Measurements from ENCODE around the gene STK32B.
"Not testable (repeated sequence)": the region's sequence is repeated elsewhere in the genome, so short reads cannot be mapped to it uniquely, and the experiment has no call there.

STK32B gene

DNA sequence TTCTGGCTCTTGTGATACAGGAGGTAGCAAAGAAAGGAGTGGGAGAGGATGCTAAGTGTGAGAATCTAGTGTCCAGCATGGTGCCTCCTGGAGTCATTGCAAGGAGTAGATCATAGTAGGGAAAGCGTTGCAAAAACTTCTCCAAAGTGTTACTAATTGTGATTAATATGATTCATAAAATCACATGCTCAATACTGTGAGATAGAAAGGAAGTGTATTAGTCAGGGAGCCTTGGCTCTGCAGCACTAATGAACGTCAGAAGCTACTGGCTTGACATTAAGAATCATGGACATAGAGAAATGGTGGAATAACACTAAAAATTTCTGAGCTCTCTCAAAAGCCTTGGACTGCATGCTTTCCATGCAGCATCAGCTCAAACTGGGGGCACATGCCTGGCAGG, 358.0 kb downstream of the STK32B start:
- DNase-seq: peak; percentile 31

DNA sequence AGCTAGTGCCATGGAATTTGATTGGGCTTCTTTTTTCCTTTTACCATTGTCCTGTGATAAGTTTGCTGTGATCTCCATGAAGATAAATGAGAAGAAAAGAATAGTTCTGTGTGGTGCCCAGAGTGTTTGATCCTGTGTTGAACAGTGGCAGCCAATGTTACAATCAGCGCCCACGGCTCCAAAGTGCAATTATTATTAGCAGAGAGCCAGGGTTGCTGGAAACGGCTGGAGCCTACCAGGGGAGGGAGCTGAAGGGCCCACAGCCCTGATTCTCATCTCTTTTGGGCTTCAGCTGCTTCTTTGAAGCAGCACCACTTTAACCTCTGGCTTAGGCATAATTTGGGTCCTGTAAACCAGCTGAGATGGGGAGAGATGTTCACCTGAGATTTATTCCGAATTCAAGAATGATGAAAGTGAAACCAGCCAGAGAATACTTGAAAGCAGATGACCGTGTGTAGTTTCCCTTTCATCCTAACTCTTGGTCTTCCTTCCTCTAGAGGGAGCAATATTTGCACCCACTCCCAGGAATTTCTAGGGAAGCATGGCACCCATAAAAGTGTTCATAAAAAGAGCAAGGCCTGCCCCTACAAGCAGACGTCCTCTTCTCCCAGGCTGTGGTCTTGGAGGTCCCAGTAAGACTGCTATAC, 358.8 kb downstream of the STK32B start:
- peak; percentile 16 for DNase-seq

DNA sequence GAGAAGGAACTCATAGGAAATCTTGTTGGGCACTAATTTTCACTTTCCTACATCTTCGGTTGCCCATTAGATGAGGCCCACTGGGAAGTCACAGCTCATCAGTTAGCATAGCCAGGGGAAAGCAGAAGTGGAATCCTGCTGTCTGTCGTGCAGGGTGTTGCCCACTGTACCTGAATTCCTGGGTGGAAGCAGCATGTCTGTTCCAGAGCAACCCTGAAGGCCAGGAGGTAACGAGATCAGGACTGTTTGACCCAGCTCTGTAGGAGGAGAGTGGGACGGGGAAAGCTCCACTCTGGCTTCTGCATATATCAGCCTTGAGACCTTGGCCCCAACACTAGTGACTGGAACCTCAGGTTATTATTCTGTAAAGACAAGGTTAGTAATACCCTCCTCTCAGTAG, 361.0 kb downstream of the STK32B start:
- DNase-seq: no peak

DNA sequence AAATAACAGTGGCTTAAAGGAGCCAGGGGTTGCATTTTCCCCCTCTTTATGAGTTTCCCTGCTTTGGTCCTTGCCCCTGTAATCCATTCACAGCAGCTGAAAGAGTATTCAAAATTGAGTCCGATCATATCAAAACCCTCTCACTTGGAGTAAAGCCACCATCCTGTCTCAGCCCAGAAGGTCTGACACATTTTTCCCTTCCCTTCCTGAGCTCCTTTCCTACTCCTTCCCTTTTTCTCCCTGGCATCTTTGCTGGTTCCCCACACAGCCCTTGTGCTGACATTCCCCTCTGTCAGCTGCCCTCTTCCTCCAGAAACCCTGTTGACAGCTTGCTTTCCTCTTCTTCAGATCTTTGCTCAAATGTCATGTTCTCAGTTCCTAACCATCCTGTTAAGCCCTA, 361.5 kb downstream of the STK32B start:
- DNase-seq: no peak

DNA sequence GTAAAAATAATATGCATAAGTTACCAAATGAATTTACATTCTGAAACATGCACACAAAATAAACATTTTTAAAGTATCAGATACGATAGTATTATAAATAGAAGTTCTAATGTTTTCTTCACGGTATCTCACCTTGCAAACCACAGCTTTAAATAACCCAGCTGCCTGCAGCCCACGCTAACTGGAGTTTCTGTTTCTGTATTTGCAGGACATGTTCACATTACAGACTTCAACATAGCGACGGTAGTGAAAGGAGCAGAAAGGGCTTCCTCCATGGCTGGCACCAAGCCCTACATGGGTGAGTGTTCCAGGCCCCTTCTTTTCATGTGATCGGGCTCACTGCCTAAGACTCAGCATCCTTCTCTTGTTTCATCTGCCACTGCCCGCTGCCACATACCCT, 365.4 kb downstream of the STK32B start:
- DNase-seq: no peak

DNA sequence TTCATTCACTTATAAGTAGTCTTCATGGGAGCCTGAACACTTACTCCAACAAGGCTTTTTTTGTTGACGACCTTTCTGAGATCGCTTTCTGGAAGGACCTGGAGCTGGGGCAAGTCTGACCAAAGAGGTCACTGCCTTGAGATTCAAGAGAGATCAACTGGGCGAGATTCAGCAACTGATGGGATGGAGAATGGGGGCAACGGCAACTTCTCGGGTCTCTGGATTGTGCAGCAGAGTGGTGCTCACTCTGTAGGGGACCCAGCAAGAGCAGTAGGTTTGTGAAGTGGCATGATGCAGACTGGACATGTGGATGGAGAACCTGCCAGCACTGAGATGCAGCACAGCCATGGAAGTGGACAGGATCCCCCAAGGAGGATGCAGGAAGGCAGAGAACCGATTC, 369.0 kb downstream of the STK32B start:
- no peak for DNase-seq

DNA sequence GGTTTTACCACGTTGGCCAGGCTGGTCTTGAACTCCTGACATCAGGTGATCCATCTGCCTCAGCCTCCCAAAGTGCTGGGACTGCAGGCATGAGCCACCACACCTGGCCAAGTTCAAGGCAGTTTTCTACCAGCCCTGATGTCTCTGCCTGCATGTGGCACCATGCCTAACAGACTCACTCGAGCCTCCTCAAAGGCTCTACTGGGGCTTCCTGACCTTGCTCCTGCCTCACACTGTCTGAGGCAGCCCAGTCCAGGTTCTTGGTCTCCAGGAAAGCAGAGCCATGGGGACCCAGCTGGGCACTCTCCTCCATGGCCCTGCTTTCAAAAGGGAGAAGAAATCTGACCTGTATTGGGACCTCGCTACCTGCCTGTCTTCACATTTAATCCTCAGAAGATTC, 370.1 kb downstream of the STK32B start:
- DNase-seq: no peak

DNA sequence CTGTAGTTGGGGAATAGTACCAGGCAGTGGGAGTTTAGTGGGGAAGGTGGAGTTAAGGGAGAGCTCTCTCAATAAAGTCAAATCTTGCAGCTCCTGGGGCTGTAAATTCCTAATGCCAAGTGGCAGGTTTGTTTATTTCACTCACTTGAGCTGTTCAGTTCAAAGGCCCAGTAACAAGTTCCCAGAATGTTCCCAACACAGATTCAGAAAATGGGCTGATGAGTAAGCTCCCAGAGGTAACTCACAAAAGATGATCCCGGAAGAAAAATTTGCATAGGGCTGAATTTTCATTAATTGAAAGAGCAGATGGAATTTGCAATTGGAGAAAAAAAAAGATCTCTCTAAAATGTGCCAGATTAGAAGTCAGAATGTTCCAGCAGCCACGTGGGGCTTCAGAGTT, 370.9 kb downstream of the STK32B start:
- DNase-seq: no peak

DNA sequence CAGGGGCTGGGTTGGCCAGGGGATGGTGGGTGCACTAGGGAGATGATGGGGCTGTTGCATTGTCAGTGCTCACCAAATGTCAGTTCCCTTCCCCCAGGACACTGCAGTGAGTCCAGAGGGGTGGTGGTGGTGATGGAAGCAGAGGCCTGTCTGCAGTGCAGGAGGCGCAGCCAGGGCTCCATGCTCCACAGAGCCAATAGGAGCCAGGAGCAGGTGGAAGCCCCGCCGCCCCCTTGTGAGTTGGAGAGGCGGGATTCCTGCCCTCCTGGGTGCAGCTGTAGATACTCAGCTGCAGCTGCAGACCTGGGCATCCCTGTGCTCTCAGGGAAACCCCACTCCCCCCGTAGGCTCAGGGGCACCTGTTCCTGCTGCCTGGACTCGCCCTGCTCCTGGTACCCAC, 372.4 kb downstream of the STK32B start:
- DNase-seq: no peak

DNA sequence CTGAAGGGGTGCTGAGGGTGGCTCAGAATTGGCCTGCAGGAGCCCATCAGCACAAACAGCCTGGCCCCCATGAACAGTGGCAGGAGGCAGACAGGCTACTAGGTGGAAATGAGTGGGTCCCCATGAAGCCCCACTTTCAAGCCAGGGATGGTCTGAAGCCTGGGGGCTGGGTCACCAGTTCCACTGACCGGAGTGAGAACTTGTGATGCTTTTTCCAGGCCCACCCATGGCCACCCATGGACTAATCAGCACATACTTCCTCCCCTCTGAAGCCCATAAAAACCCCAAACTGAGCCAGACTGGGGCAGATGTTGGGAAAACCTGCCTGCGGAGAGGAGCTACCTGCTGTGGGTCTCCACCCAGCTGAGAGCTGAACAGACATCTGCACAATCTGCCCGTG, 372.9 kb downstream of the STK32B start:
- DNase-seq: no peak

DNA sequence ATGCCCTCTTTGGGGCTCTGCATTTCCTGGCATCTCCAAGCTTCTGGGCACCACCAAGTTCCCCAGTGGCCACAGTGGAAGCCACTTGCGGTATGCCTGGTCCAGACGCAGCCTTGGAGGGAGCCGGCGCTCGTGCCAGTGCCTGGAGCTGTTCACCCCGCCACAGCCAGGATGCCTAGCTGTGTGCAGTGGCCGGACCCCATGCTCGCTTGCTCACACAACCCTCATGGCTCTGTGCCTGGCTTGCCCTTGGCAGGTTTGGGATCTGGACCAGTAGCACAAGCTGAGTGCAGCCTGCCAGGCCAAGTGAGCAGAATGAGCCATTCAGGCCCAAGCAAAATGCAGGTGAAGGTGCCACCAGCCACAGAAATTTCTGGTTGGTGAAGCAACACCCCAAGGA, 373.6 kb downstream of the STK32B start:
- DNase-seq: no peak

DNA sequence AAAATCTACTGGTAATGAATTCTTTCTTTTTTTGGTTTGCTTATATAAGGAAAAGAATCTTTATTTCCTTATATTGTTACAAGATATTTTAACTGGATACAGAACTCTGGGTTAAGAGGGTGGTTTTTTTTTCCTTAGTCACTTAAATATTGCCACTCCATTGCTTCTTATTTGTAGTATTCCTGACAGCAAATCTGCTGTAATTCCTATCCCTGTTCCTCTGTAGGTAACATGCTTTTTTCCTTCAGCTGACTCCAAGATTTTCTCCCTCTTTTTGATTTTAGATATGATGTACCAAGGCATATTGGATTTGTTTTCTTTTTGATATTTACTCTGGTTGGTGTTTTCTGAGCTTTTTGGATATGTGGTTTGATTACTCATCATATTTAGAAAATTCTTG, 378.5 kb downstream of the STK32B start:
- DNase-seq: no peak

DNA sequence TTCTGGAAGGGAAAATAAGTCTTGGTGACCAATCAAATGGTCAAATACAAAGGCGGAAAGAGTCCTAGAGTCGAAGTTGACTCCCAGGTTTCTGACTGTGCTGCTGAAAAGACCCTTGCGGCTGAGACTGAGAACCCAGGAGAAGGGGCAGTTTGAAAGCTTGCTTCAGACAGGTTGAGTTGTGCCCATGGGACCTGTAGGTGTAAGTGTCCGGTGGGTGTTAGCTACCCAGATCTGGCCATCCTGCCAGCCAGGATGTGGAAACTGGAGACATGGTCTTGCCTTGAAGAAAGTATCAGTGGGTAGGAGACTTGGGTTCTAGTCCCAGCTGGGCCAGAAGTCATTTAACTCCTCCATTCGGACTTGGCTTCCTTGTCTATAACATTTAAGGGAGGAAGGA, 381.9 kb downstream of the STK32B start:
- DNase-seq: no peak

DNA sequence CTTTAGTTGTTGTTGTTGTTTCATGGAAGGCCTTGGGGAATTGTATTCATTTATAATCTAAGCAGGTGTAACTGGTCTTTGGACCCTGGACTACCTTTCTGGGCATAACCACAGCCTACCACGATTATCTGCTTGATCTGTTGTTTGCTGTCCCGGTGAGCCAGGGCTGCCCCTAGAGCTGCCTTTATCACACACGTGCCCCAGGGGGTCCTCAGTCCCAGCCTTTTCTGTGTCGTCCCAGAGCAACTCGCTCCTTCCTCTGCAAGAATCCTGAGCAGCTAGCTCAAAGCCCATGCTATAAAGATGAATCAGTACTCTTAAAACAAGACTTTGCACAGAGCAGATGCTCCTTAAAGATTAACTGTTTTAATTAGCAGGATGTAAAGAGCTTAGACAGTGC, 383.9 kb downstream of the STK32B start:
- no peak for DNase-seq

DNA sequence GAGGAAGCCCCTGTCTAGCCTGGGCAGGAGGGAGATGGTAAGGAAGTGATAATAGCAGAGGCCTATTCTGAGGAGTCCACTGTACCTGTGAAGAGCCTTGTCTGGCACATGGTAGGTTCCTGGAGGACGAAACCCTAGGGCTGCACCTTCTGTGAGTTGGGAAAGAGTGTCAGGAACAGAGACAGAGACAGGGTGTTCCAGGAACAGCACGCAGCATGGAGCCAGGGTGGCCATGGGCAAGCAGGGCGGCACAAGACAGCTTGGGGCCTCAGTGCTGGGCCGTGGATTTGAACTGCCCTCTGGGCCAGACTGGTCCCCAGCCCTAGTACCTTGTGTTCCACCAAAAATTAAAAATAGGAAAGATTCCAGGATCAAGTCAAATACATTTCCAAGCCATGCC, 384.5 kb downstream of the STK32B start:
- no peak for DNase-seq

DNA sequence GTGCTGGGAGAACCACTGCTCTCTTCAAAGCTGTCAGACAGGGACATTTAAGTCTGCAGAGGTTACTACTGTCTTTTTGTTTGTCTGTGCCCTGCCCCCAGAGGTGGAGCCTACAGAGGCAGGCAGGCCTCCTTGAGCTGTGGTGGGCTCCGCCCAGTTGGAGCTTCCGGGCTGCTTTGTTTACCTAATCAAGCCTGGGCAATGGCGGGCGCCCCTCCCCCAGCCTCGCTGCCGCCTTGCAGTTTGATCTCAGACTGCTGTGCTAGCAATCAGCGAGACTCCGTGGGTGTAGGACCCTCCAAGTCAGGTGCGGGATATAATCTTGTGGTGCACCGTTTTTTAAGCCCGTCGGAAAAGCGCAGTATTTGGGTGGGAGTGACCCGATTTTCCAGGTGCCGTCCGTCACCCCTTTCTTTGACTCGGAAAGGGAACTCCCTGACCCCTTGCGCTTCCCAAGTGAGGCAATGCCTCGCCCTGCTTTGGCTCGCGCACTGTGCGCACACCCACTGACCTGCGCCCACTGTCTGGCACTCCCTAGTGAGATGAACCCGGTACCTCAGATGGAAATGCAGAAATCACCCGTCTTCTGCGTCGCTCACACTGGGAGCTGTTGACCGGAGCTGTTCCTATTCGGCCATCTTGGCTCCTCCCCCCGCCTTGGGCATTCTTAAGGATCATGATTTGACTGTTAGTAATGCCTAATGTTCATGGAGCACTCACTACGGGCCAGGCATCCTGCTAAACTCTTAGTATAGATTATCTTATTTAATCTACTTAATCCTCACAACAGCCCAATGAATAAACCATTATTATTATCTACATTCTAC, 392.9 kb downstream of the STK32B start:
- not testable (repeated sequence) for DNase-seq

DNA sequence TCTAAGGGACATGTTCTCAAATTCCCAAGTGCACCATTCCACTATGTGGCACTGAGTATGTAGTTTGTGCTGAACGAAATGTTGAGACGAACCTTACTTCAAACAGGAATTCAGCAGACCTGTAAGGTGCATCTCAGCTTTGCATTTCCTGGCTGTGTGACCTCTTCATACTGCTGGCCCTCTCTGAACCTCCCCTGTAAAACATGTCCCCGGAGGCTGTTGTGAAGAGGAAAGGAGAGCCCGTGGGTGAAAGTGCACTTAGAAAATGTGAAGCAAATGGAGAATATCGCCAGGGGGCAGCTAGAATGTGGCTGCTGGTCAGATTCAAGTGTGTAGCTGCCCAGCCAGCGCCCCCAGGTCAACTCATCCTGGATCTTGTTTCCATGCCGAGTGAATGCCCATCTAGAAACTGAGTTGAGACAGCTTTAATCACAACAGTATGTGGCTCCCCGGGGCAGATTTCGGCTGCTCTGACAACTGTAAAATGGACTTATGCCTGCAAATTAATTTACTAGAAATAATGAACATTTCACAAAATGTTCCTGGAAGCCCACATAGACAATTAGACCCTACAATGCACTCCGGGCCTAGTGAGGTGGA, 393.7 kb downstream of the STK32B start:
- DNase-seq: no peak

DNA sequence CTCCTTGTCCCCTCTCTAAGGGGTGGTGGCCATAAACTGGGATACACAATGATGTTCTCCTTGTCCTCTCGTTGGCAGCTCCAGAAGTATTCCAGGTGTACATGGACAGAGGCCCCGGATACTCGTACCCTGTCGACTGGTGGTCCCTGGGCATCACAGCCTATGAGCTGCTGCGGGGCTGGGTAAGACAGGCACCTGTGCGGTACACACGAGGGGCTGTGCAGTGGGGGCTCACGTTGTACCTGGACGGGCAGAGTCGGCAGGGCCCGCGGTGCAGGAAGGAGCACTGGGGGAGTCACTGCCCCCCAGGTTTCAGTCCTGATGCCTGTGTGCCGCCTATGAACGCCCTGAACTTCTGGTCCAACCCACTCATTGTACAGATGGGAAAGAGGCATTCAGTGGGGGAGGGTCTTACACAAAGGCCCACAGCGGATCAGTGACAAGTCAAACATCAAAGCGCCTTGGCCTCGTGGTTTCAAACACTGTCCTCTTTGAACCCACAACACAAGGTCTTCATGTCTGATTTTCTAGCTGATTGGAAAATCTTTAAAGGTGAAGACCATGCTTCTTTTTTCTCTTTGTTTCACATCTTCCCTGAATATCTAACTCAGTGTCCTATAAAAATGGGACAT, 395.4 kb downstream of the STK32B start:
- DNase-seq: no peak

DNA sequence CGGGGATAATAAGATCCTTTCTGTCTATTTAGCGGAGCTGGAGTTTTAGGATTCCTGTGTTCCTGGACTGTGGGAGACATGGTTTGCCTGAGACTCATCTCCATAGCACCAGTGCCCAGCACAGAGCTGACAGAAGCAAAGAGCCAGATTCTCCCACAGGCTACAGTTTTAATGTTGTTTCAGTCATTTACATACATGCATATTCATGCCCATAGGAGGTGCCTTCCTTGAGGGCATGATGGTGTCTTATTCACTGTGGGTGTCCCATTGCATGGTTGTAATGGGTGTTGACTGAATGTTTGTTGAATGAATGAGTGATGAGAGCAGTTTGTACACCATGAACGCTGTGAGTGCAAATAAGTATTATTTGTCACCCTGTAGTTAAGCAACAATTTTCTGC, 396.5 kb downstream of the STK32B start:
- no peak for DNase-seq

DNA sequence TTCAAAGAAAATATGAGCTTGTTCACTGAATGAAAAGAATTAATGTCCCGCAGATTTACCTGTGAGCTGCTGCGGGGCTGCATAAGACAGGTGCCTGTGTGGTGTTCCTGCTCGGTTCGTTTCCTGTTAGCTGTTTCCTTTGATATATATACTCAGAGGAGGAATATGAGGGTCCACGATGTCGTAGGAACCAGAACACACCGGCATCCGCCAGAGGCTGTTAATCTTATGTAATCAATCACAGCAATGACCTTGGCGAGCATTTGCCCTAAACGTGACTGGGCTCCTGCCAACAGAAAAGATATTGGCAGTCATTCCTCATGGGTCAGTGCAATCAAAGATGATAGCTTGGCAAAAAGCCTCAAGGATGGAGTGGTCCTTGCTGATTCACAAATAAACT, 396.9 kb downstream of the STK32B start:
- no peak for DNase-seq

DNA sequence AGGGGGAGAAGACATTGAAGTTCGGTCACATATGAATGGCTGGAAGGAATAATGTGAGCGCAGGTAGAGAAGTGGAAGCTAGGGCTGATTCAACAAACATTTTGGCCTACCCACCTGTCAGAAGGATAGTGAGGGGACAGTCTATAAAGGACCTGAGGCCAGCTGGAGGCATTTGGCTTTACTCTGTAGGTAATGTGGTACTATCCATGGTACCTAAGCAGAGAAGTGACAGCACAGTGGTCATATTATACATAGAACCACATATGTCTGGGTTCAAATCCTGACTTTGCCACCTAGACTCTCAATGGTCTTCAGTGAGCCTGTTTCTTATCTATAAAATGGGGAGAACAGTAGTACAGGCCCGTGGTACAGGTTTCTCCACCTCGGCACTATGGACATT, 400.0 kb downstream of the STK32B start:
- DNase-seq: no peak

DNA sequence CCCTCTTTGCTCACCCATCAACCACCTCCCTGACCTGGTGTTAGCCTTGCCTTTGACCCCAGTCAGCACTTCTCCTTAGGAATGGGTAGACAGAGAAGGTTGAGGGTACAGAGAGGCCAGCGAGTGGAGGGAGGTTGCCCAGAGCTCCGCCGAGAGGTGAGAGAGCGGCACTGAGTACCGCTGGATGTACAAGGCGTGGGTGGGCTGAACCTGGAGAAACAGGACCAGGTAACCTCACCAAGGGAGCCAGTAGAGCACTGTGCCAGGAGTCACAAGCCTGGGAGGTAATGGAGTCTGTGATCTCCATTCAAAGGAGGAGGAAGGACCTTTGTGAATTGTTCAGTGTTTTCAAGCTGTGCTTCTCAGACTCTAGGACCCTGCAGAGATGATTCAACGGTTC, 400.9 kb downstream of the STK32B start:
- no peak for DNase-seq

DNA sequence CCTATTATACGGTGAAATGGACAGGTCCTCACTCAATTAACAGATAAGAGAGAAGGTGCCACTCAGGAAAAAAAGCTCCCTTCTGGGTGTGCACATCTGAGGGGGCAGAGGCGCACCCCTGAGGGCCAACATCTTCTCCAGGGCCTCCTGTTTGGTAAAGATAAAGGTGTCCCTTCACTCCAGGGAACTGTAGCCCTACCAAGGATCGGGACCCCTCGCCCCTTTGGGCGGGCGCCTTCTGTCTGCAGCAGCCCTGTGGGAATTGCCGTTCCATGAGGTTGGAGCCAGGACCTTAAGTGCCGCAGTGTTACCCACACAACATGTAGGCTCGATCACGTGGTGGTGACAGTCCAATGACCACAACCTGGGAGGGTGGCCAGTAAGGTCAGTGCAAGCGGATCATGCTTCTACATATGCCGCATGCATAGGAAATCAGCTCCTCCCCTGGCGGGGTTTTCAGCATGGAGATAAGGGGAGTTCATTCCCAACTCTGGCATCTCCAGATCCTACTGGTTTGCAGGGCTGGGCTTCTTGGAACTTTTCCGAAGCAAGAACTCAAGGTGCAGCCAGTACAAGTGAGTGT, 403.8 kb downstream of the STK32B start:
- DNase-seq: no peak

All from EL (cell line).